Right lung (tissue), 5 donors: ENCODE measurements around the gene CD96. TPM values are rescaled to one million over a fixed set of nuclear protein-coding genes. Genes with fewer than 3 reads are reported as not detected.
A peak's percentile ranks its signal among the peaks of the same experiment; 100 is the strongest.
"Not testable (repeated sequence)": the region's sequence is repeated elsewhere in the genome, so short reads cannot be mapped to it uniquely, and the experiment has no call there.

ENCODE experiments used
- DNase-seq, 2 donors: peaks; one replicate each; pipeline ENCODE4 v3.0.0-alpha.2; 2013
- polyA plus RNA-seq, 5 donors: library from polyadenylated mRNA; unstranded; fragments of 120-200 nt; gene quantifications; one replicate each; pipeline versions ENCODE4 v1.2.1 to v1.2.3, GENCODE V29; 2013; ENCODE audit warnings: inconsistent platforms in 1 of 5, low replicate concordance in 1 of 5; ENCODE audit not compliant: insufficient read length in 5 of 5, insufficient read depth in 1 of 5

Gene CD96
- polyA plus RNA-seq, 5 donors: 0.76 to 1.6 (median 1.3) TPM

GRCh38 chr3:111619833-111620232, 77.8 kb downstream of the CD96 start:
- DNase-seq: no peak

DNA sequence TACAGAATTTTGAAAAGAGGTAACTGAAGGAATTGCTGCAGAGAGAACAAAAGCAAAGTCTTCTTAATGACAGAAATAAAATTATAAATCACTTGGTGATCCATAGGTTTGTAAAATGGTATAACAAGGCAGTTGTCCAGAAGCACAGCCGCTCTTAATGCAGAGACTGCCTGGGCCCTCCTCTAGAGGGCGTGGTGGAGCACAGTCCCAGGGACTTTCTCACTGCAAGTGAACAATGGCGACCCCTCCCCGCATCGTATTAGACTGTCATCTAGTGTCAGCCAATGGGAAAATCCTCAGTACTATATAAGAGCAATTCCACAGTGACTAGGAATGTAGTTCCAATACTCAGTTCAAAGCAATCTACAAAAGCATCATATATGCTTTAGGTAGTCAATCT, 79.5 kb downstream of the CD96 start:
- DNase-seq: no peak

GRCh38 chr3:111627092-111627491, 85.1 kb downstream of the CD96 start:
- no peak for DNase-seq

DNA sequence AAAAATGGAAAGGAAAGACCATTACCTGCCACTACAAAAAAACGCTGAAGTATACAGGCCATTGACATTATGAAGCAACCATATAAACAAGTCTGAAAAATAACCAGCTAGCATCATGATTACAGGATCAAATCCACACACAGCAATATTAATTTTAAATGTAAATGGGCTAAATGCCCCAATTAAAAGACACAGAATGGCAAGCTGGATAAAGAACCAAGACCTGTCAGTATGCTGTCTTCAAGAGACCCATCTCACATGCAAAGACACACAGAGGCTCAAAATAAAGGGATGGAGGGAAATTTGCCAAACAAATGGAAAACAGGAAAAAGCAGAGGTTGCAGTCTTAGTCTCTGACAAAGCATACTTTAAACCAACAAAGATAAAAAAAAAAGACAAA, 87.0 kb downstream of the CD96 start:
- not testable (repeated sequence) for DNase-seq

DNA sequence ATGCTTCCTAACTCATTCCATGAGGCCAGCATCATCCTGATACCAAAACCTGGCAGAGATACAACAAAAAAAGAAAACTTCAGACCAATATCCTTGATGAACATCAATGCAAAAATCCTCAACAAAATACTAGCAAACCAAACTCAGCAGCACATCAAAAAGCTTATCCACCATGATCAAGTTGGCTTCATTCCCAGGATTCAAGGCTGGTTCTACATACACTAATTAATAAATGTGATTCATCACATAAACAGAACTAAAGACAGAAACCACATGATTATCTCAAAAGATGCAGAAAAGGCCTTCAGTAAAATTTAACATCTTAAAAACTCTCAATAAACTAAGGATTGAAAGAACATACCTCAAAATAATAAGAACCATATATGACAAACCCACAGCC, 88.6 kb downstream of the CD96 start:
- DNase-seq: not testable (repeated sequence)

GRCh38 chr3:111635403-111635802, 93.4 kb downstream of the CD96 start:
- no peak for DNase-seq

DNA sequence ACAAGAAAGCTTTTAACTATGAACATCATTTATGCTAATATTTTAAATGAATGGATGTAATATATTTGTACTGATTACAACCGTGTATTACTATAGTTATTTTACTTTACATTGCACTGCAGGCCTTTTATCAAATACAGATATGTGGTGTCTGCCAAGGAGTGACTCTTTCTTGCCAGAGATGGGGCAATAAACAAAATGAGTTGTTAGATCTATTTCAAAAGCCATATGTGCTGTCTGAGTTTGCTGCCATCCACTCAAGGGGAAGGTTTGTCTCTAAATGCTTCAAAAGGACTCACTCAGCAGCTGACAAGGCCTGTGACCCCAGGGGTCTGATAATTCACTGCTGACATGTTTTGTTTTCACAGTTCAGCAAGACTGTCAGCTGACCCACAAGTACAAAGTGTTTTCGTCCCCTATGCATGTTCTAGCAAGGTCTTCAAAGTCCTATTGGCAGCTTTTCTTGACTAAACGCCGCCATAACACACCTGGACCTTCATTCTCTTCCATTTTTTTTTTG, 94.4 kb downstream of the CD96 start:
- peak; percentile 9 to 18 for DNase-seq

DNA sequence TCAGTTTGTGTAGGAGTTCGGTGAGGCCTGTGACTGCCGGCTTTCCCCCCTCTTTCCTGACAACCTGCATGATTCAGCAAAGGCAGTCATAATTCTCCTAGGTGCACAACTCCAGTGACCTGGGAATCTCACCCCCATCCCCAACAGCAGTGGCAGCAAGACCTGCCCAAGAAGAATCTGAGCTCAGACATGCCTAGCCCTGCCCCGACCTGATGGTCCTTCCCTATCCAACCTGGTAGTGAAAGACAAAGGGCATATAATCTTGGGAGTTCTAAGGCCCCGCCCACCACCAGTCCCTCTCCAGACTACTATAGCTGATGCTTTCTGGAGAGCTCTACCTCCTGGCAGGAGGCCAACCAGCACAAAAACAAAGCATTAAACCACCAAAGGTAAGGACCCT, 97.3 kb downstream of the CD96 start:
- no peak for DNase-seq

DNA sequence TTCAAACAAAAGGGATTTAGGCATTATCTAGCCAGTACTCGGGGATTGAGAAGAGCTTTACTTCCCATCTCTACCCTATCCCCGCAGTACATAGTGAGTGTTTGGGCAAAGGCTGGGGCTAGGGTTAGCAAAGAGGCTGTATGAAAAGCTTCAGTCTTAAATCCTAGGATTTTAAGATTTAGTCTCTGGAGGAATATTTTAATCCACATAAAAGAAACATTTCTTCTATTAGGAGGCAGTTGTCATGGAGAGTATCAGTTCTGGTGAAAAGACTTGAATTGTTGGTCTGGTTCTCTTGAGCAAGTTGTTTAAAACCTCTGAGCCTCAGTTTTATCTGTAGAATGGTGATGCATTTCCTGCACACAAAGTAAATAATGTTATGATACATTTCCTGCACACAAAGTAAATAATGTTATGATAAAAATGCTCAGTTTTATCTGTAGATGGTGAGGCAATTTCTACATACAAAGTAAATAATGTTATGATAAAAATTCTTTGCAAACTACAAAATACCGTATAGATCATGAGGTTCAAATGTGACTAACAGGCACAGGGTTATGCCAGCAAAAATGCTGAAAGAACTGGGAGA, 107.1 kb downstream of the CD96 start:
- no peak for DNase-seq

DNA sequence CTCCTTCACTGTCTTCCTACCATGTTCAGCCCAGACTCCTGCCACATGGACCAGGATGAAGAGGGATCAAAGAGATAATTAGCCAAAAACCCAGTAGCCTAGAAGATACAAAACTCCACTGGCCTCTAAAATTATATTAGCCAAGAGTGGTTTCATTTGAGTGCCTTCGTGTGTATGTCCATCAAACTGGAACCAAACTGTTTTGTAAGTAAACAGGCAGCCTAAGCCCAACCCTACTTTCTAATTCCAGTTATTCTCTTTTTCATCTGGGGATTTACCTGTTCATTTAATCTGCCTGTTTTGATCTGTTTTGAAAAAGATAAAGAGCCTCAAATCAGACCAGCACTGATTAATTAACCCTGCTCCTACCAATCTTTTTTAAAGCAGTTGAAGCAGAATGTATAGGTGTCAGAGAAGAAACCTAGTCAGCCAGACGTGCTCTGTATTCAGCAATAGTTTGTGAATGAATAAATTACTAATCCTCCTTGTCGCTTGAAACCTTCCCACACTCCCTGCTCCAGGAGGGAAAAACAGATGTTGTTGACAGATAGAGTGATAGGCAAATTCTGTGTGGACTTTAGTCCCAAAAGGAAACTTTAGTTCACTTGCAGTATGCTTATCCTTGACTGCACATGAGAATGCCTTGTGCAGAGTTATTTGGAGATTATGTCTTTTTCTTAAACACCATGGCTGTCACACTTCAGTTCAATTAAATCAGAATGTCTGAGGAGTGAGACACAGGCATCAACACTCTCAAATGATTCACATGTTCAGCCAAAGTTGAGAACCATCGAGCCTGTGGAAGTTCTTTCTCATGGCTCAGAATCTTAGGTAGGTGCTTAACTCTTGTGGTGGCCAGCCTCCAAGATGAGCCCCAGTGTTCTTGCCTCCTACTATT, 108.6 kb downstream of the CD96 start:
- no peak for DNase-seq

DNA sequence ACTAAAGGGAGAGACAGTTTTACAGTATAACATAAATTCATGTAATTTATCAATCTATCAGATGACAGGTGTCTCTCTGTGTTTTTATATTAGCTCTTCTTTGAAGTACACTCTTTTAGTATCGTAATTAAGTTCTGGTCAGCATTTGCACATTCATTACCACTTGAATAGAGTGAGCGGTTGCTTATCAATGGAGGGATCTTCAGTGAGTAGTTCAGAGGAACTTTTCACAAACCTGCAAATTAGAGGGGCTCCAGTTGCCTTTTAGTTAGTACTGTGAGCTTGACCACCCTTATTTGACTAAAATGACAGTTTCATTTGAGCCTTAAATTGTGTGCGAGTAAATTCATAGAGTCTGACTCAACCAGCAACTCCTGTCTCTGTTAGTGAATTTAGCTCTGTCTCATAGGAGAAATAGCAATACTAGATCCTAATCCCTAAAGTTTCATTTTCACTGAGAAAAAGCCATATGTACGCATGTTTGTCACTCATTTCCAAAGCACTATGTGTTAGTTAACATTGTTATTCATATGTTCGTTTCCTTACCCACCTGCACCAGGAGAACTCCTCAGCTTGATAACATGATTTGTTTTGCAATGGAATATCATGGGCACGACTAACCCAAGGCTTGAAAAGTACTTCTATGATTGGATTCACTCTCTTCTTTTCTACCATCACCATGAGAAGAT, 110.6 kb downstream of the CD96 start:
- DNase-seq: no peak

GRCh38 chr3:111653766-111654165, 111.8 kb downstream of the CD96 start:
- DNase-seq: no peak

- DNase-seq: no peak
Observed at GRCh38 chr3:111662012-111662411, 120.0 kb downstream of the CD96 start.

- DNase-seq: no peak
Observed at GRCh38 chr3:111662907-111663306, 120.9 kb downstream of the CD96 start.

DNA sequence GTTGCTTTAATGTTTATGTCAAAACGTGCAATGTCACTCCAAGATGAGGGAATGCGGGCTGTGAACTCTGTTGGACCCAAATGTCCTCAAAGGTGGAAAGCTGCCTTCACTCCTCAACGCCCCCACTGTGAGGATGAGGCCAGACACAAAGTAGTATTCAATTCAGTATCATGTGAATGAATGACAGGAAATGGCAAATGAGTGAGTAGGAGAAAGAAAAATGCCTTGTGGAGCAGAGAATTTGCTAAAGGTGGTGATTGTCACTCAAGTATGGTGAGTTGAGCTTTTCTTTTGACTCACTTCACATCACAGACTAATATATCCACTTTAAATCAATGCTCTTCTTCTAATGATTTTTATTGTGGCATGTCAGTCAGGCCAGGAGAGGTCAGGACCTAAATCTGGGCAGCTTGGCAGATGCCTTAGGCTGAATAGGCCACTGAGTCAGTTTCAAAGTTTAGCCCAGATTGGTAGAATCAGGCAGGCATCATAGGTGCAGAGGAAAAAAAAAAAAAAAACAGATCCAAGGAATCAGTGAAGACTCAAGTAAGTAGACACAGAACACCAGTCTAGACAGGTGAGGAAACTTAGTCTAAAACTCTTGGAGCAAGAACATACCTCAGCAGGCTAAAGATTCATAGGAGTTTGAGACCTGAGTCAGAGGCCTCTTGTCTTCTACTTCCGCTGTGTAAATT, 124.2 kb downstream of the CD96 start:
- no peak for DNase-seq

- no peak for DNase-seq
Observed at GRCh38 chr3:111667170-111667569, 125.2 kb downstream of the CD96 start.

GRCh38 chr3:111667621-111668239, 125.7 kb downstream of the CD96 start:
- DNase-seq: no peak

DNA sequence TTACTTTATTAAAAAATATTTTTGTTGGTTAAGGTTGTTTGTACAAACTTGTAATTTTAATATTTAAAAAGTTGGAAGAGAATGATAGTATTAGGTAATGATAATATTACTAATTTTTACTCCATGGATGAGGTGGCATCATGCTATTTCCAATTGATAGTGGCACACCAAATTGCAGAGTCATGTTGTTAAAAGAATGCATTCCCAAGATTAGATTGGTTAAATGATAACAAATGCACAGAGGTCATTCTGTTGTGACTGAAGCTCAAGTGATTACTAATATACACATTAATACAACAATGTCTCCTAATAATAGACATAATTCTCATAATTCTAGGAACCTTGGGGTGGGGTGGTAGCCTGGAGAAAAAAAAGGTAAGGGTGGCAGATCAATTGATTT, 126.3 kb downstream of the CD96 start:
- no peak for DNase-seq

- peak in 1 of 2 donors; percentile 38 for DNase-seq
Observed at GRCh38 chr3:111668888-111669488, 127.0 kb downstream of the CD96 start.

DNA sequence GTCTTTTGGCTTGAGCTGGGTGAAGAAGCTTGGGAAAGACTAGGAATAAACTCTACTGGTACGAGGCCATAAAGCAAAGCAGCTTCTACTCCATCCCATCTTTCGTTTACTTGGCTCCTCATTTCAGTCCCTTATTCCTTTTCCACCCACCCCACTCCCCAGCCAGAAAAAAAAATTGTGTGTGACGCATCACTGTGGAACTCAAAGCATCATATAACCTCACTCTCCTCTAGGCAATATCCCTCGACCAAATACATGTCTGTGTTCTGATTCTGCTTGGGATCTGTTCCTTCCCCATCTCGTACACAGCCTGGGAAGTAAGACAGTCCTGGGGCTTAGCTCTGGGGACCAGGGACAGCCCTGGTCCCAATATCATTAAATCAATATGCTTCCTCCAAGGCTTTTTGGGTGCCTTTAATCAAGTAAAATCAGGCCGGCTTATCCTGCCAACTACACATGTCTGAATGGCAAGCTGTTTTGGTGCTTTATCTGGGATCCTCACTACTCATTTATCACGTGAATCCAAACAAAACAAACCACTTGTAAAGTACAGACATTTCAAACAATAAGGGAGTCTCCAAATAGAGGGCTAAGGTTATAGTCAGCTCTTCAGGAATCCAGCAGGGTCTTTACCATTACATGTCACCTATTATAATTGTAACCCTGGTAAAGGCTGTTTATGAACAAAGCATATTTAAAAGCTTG, 128.1 kb downstream of the CD96 start:
- DNase-seq: no peak
